Stimulated activated CD4-positive, alpha-beta T cell treated with anti-CD3 and anti-CD28 coated beads, Interleukin-12 subunit alpha, Interleukin-12 subunit beta, amount 100 ng/mL, for 48 hours (primary cell): ENCODE results near the gene GDF3.
"Not testable (repeated sequence)": the region's sequence is repeated elsewhere in the genome, so short reads cannot be mapped to it uniquely, and the experiment has no call there.

Experiments used
- DNase-seq, 3 donors: peaks; one replicate each; pipeline ENCODE4 v3.0.0-alpha.2; 2020; ENCODE audit warnings: low read depth in 2 of 3, low spot score in 1 of 3

Gene GDF3

GRCh38 chr12:7695566-7696197 is at the start of gene GDF3:
Gene GDF3, minus strand, starts transcription at chr12:7695775. Its CDS starts 47 bp downstream, at chr12:7695728.
- no peak for DNase-seq

- DNase-seq, result no peak
Measured at GRCh38 chr12:7732993-7733392, 37.4 kb upstream of the GDF3 start.

GRCh38 chr12:7731486-7731885 is 35.9 kb upstream of the GDF3 start:
- no peak for DNase-seq

- DNase-seq, result not testable (repeated sequence)
Measured at GRCh38 chr12:7730984-7731383, 35.4 kb upstream of the GDF3 start.

GRCh38 chr12:7729746-7730145 is 34.2 kb upstream of the GDF3 start:
- no peak for DNase-seq

- DNase-seq, result no peak
Measured at GRCh38 chr12:7723926-7724325, 28.4 kb upstream of the GDF3 start.

GRCh38 chr12:7719946-7720730 is 24.6 kb upstream of the GDF3 start:
- DNase-seq, result no peak

- no peak for DNase-seq
Measured at GRCh38 chr12:7716381-7716780, 20.8 kb upstream of the GDF3 start.

GRCh38 chr12:7712841-7713442 is 17.4 kb upstream of the GDF3 start:
- no peak for DNase-seq

- DNase-seq, result no peak
Measured at GRCh38 chr12:7711133-7711532, 15.6 kb upstream of the GDF3 start, which contains the start of gene DPPA3. Gene DPPA3, plus strand, starts transcription at chr12:7711433. Its CDS starts 138 bp downstream, at chr12:7711571.

- no peak for DNase-seq
Measured at GRCh38 chr12:7709969-7710675, 14.5 kb upstream of the GDF3 start.

GRCh38 chr12:7705846-7706245 is 10.3 kb upstream of the GDF3 start:
- no peak for DNase-seq

GRCh38 chr12:7695237-7695560 is 376 bp downstream of the GDF3 start:
- no peak for DNase-seq

- DNase-seq, result no peak
Measured at GRCh38 chr12:7694556-7695236, 879 bp downstream of the GDF3 start.

GRCh38 chr12:7693793-7694192 is 1.8 kb downstream of the GDF3 start:
- no peak for DNase-seq

GRCh38 chr12:7681535-7681934 is 14.0 kb downstream of the GDF3 start:
- DNase-seq, result no peak

GRCh38 chr12:7679251-7680045 is 16.1 kb downstream of the GDF3 start:
- DNase-seq, result no peak

- no peak for DNase-seq
Measured at GRCh38 chr12:7678744-7679143, 16.8 kb downstream of the GDF3 start.

GRCh38 chr12:7677432-7677888 is 18.1 kb downstream of the GDF3 start:
- peak in 1 of 3 donors; percentile 8 for DNase-seq

GRCh38 chr12:7675455-7675854 is 20.1 kb downstream of the GDF3 start:
- not testable (repeated sequence) for DNase-seq
